ENCODE measurements around the gene PRKCZ. TPM values are rescaled to one million over a fixed set of nuclear protein-coding genes. Genes with fewer than 3 reads are reported as not detected.

PRKCZ gene
- total and polyA plus RNA-seq, 2 of the 4 experiments (the other 2 are of a cell fraction) = 2.0 to 3.5 TPM

DNA sequence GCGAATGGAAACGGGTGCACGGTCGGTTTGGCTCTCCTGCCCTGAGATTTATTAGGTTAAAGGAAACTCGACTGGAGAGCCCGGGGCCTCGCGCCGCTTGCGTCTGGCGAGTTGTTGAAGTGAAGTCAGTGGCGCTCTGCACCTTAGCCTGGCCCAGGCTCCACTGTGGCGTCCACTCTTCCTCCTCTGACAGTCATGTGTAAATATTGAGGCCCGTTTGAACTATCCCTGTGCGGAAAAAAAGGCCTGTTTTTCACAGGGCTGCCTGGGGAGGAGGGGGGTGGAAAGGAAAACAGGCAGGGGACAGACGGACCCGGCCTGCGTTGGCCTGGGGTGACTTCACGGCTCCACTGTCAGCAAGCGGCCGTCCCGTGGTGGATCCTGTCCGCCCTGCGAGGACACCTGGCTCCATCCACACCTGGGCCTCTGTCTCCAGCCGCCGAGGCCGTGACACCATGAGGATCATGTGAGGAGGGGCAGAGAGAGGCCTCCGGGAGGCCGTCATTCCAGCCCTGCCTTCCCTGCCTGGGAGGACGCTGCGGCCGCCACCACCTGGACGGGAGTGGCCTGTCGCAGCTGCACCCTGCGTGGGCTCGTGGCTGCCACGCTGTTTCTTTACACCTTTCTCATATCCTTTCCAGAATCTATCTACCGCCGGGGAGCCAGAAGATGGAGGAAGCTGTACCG lies 84.6 kb downstream of the PRKCZ start:
- H3K36me3 ChIP-seq (ENCODE audit: control insufficient read depth, insufficient read depth, low read length) = no peaks in the 10 kb centered on the region
- TF ChIP-seq RAD21 (IDR thresholded peaks at IDR 0.05; ENCODE audit: low read length) (no peak), MAFK (IDR thresholded peaks at IDR 0.05; ENCODE audit: low read depth, low read length) (no peak), CHD1 (IDR thresholded peaks at IDR 0.05; ENCODE audit: low read depth, low read length) (no peak), RFX5 (IDR thresholded peaks at IDR 0.05; ENCODE audit: low read depth, low read length) (no peak), FOS (IDR thresholded peaks at IDR 0.05; ENCODE audit: low read depth, low read length) (no peak), BHLHE40 (IDR thresholded peaks at IDR 0.05; ENCODE audit: low read depth, low read length) (no peak), MAZ (IDR thresholded peaks at IDR 0.05; ENCODE audit: borderline replicate concordance, low read depth, low read length) (no peak), CEBPB (IDR thresholded peaks at IDR 0.05; ENCODE audit: low read depth, low read length) (no peak), RCOR1 (IDR thresholded peaks at IDR 0.05; ENCODE audit: insufficient replicate concordance, low read length) (no peak), MXI1 (IDR thresholded peaks at IDR 0.05; ENCODE audit: borderline replicate concordance, low read depth, low read length) (no peak), CTCF (conservative IDR thresholded peaks at IDR 0.05; ENCODE audit: low read depth, low read length) (no peak), SMC3 (IDR thresholded peaks at IDR 0.05; ENCODE audit: low read depth, low read length) (no peak), NFE2L2 (IDR thresholded peaks at IDR 0.05; ENCODE audit: low read depth, low read length) (no peak), POLR2A (IDR thresholded peaks at IDR 0.05; ENCODE audit: low read depth, low read length) (no peak)
- TF ChIP-seq, protein P1, sequence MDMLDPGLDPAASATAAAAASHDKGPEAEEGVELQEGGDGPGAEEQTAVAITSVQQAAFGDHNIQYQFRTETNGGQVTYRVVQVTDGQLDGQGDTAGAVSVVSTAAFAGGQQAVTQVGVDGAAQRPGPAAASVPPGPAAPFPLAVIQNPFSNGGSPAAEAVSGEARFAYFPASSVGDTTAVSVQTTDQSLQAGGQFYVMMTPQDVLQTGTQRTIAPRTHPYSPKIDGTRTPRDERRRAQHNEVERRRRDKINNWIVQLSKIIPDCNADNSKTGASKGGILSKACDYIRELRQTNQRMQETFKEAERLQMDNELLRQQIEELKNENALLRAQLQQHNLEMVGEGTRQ (IDR thresholded peaks at IDR 0.05; ENCODE audit: low read depth, low read length) = no peak
- TF ChIP-seq, protein P2, sequence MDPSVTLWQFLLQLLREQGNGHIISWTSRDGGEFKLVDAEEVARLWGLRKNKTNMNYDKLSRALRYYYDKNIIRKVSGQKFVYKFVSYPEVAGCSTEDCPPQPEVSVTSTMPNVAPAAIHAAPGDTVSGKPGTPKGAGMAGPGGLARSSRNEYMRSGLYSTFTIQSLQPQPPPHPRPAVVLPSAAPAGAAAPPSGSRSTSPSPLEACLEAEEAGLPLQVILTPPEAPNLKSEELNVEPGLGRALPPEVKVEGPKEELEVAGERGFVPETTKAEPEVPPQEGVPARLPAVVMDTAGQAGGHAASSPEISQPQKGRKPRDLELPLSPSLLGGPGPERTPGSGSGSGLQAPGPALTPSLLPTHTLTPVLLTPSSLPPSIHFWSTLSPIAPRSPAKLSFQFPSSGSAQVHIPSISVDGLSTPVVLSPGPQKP (IDR thresholded peaks at IDR 0.05; ENCODE audit: borderline replicate concordance, low read depth, low read length) = no peak
- no peak overlapping the region for H3K14ac ChIP-seq (replicated peaks; ENCODE audit: low read depth, low read length)
- WGBS, 2 experiments (ENCODE audit: extremely low coverage in 2 of 2, insufficient read length in 1 of 2) = 82% methylated on average over 15 of the region's 40 CpGs; no CpG with 5 or more reads in 1 of the 2 experiments
- no peak overlapping the region for H2BK15ac ChIP-seq (ENCODE audit: low read depth, low read length)
- POLR2A ChIA-PET (ENCODE audit: unreplicated experiment) = no interaction called here
- H4K20me1 ChIP-seq (ENCODE audit: insufficient read depth, low read length) = no peaks in the 10 kb centered on the region
- in situ Hi-C loops (cut with MboI; ENCODE audit: low sequenced_read_pairs) = no loop called here
- H3K9me3 ChIP-seq (ENCODE audit: control insufficient read depth, insufficient read depth, low read length) = no peaks in the 10 kb centered on the region
- H3K23ac ChIP-seq (ENCODE audit: low read depth, low read length) = no peak overlapping the region
- peak overlapping the region; percentile 55 for H2BK5ac ChIP-seq (ENCODE audit: low read depth, low read length, poor library complexity, severe bottlenecking)
- DNase-seq (no peak), ATAC-seq (ENCODE audit: low read depth) (no peak)
- no peak overlapping the region for H3K4ac ChIP-seq (ENCODE audit: low read depth, low read length)
- peak overlapping the region in 1 of 2 experiments; percentile 83; a peak in 2 of 4 replicates for H4K8ac ChIP-seq (ENCODE audit: low read depth in 2 of 2, low read length in 2 of 2)
- peak overlapping the region; percentile 63; the same call in 1 of the 2 replicates for H2AK5ac ChIP-seq (ENCODE audit: low read depth, low read length)
- H3K4me1 ChIP-seq (ENCODE audit: control insufficient read depth, insufficient read depth, low read length) = peaks cover 16% of the 10 kb centered on the region
- no peak overlapping the region for H4K5ac ChIP-seq (ENCODE audit: low read depth, low read length)
- intact Hi-C loops (cut with micrococcal nuclease) = loop anchor here (1.0 kb wide), 1 partner anchor 40 kb away; no protein-coding TSS in a partner anchor
- no peak overlapping the region for H3K56ac ChIP-seq (ENCODE audit: extremely low read depth, insufficient read depth, low read length)
- no peak overlapping the region for H3K18ac ChIP-seq (ENCODE audit: low read depth, low read length)
- no peak overlapping the region for H3K27ac ChIP-seq (ENCODE audit: insufficient read depth, low read length)
- peaks cover 8% of the 10 kb centered on the region for H3K9me1 ChIP-seq (ENCODE audit: insufficient read depth, low read length)
- no peaks in the 10 kb centered on the region; the same call in 1 of the 2 replicates for H3K27me3 ChIP-seq (ENCODE audit: control insufficient read depth, insufficient read depth, low read length)
- peak overlapping the region; percentile 66 for H2AK9ac ChIP-seq (replicated peaks; ENCODE audit: low read depth, low read length, poor library complexity)
- no peak overlapping the region for H3K4me3 ChIP-seq (ENCODE audit: insufficient read depth, low read depth, low read length)
- H3K79me1 ChIP-seq (ENCODE audit: low read depth in 1 of 2, low read length in 2 of 2) = no peaks in the 10 kb centered on the region
- CTCF ChIA-PET = no interaction called here
- BruUV-seq (replicated peaks) = no TSS peak
- no peak overlapping the region for H3K9ac ChIP-seq (ENCODE audit: low read depth, low read length)
- peak overlapping the region; percentile 78 for H2AFZ ChIP-seq (replicated peaks; ENCODE audit: low read length, poor library complexity)
- H4K91ac ChIP-seq (ENCODE audit: insufficient read depth, low read depth, low read length) = no peak overlapping the region
- no peak overlapping the region for H2BK20ac ChIP-seq (ENCODE audit: low read depth, low read length)
- H3K4me2 ChIP-seq (ENCODE audit: low read depth, low read length) = no peak overlapping the region
- dilution Hi-C loops (cut with HindIII; ENCODE audit: low sequenced_read_pairs, unreplicated experiment) = no loop called here
- H2BK120ac ChIP-seq (ENCODE audit: low read depth, low read length) = no peak overlapping the region
